Measurements from ENCODE around the gene FTSJ3.
"Not testable (repeated sequence)": the region's sequence is repeated elsewhere in the genome, so short reads cannot be mapped to it uniquely, and the experiment has no call there.

The FTSJ3 gene

GRCh38 chr17:63827002-63827800, at the start of gene FTSJ3, which contains the start of gene PSMC5:
FTSJ3 (minus strand) TSS chr17:63827663; CDS start chr17:63826902, 761 bp downstream.
PSMC5 (plus strand) TSS chr17:63827431; CDS start chr17:63827491, 60 bp downstream.
- peak; percentile 82 for DNase-seq

- DNase-seq = not testable (repeated sequence)
Measured at GRCh38 chr17:63874693-63875092, 47.2 kb upstream of the FTSJ3 start.

GRCh38 chr17:63874061-63874626, 46.7 kb upstream of the FTSJ3 start:
- not testable (repeated sequence) for DNase-seq

- DNase-seq = not testable (repeated sequence)
Measured at GRCh38 chr17:63873577-63873976, 46.1 kb upstream of the FTSJ3 start, which contains the start of gene CSH2. CSH2 (minus strand) TSS chr17:63873677; CDS start chr17:63873614, 63 bp downstream.

GRCh38 chr17:63871646-63872365, 44.3 kb upstream of the FTSJ3 start:
- DNase-seq = not testable (repeated sequence)

GRCh38 chr17:63870292-63870665, 42.8 kb upstream of the FTSJ3 start:
- not testable (repeated sequence) for DNase-seq

- DNase-seq = not testable (repeated sequence)
Measured at GRCh38 chr17:63869491-63870291, 42.2 kb upstream of the FTSJ3 start.

GRCh38 chr17:63866625-63867024, 39.2 kb upstream of the FTSJ3 start:
- DNase-seq = not testable (repeated sequence)

GRCh38 chr17:63859257-63859656, 31.8 kb upstream of the FTSJ3 start:
- no peak for DNase-seq

GRCh38 chr17:63856425-63856824, 29.0 kb upstream of the FTSJ3 start:
- not testable (repeated sequence) for DNase-seq

GRCh38 chr17:63855185-63855584, 27.7 kb upstream of the FTSJ3 start:
- DNase-seq = no peak

GRCh38 chr17:63854709-63855108, 27.2 kb upstream of the FTSJ3 start:
- DNase-seq = no peak

GRCh38 chr17:63853260-63853659, 25.8 kb upstream of the FTSJ3 start:
- DNase-seq = no peak

GRCh38 chr17:63850401-63850800, 22.9 kb upstream of the FTSJ3 start:
- no peak for DNase-seq

- DNase-seq = no peak
Measured at GRCh38 chr17:63848834-63849689, 21.6 kb upstream of the FTSJ3 start.

- DNase-seq = no peak
Measured at GRCh38 chr17:63847525-63848249, 20.2 kb upstream of the FTSJ3 start.

GRCh38 chr17:63845509-63845908, 18.0 kb upstream of the FTSJ3 start:
- DNase-seq = no peak

- no peak for DNase-seq
Measured at GRCh38 chr17:63843910-63844677, 16.6 kb upstream of the FTSJ3 start.

GRCh38 chr17:63843387-63843888, 16.0 kb upstream of the FTSJ3 start:
- DNase-seq = not testable (repeated sequence)
